ENCODE results near the gene DIAPH1.

DIAPH1 gene

GRCh38 chr5:141508798-141509611 lies 109.8 kb downstream of the DIAPH1 start:
- H3K4me3 ChIP-seq (ENCODE audit: low read length) = no peak overlapping the region
- no peak for TF ChIP-seq ZNF274 (IDR thresholded peaks at IDR 0.05; ENCODE audit: low read depth, low read length)

- no peak for TF ChIP-seq ZNF274 (IDR thresholded peaks at IDR 0.05; ENCODE audit: low read depth, low read length)
- no peak overlapping the region for H3K4me3 ChIP-seq (ENCODE audit: low read length)
These were observed 110.4 kb downstream of the DIAPH1 start for GRCh38 chr5:141508440-141508797.

- no peak overlapping the region for H3K4me3 ChIP-seq (ENCODE audit: low read length)
- TF ChIP-seq ZNF274 (IDR thresholded peaks at IDR 0.05; ENCODE audit: low read depth, low read length) = no peak
These were observed 111.3 kb downstream of the DIAPH1 start for GRCh38 chr5:141507387-141508091.

GRCh38 chr5:141506381-141507155 lies 112.2 kb downstream of the DIAPH1 start:
- no peak for TF ChIP-seq ZNF274 (IDR thresholded peaks at IDR 0.05; ENCODE audit: low read depth, low read length)
- H3K4me3 ChIP-seq (ENCODE audit: low read length) = no peak overlapping the region

- no peak for TF ChIP-seq ZNF274 (IDR thresholded peaks at IDR 0.05; ENCODE audit: low read depth, low read length)
- H3K4me3 ChIP-seq (ENCODE audit: low read length) = no peak overlapping the region
These were observed 114.6 kb downstream of the DIAPH1 start for GRCh38 chr5:141504216-141504615.

- no peak for TF ChIP-seq ZNF274 (IDR thresholded peaks at IDR 0.05; ENCODE audit: low read depth, low read length)
- no peak overlapping the region for H3K4me3 ChIP-seq (ENCODE audit: low read length)
These were observed 115.1 kb downstream of the DIAPH1 start for GRCh38 chr5:141503681-141504080.

GRCh38 chr5:141501761-141502160 lies 117.0 kb downstream of the DIAPH1 start:
- no peak overlapping the region for H3K4me3 ChIP-seq (ENCODE audit: low read length)
- TF ChIP-seq ZNF274 (IDR thresholded peaks at IDR 0.05; ENCODE audit: low read depth, low read length) = no peak

GRCh38 chr5:141496038-141496437 lies 122.8 kb downstream of the DIAPH1 start:
- H3K4me3 ChIP-seq (ENCODE audit: low read length) = no peak overlapping the region
- TF ChIP-seq ZNF274 (IDR thresholded peaks at IDR 0.05; ENCODE audit: low read depth, low read length) = no peak

GRCh38 chr5:141495453-141495811 lies 123.4 kb downstream of the DIAPH1 start:
- H3K4me3 ChIP-seq (ENCODE audit: low read length) = no peak overlapping the region
- no peak for TF ChIP-seq ZNF274 (IDR thresholded peaks at IDR 0.05; ENCODE audit: low read depth, low read length)

GRCh38 chr5:141494761-141495452 lies 123.9 kb downstream of the DIAPH1 start:
- no peak overlapping the region for H3K4me3 ChIP-seq (ENCODE audit: low read length)
- no peak for TF ChIP-seq ZNF274 (IDR thresholded peaks at IDR 0.05; ENCODE audit: low read depth, low read length)

GRCh38 chr5:141493500-141494422 lies 125.0 kb downstream of the DIAPH1 start:
- no peak for TF ChIP-seq ZNF274 (IDR thresholded peaks at IDR 0.05; ENCODE audit: low read depth, low read length)
- no peak overlapping the region for H3K4me3 ChIP-seq (ENCODE audit: low read length)

- no peak for TF ChIP-seq ZNF274 (IDR thresholded peaks at IDR 0.05; ENCODE audit: low read depth, low read length)
- H3K4me3 ChIP-seq (ENCODE audit: low read length) = no peak overlapping the region; the same call in 1 of the 2 replicates
These were observed 126.5 kb downstream of the DIAPH1 start for GRCh38 chr5:141492168-141492885.

Measured in GM08714 (cell line).